ENCODE results near the gene GAA.
A peak's percentile ranks its signal among the peaks of the same experiment; 100 is the strongest.
"Not testable (repeated sequence)": the region's sequence is repeated elsewhere in the genome, so short reads cannot be mapped to it uniquely, and the experiment has no call there.

GAA gene

DNA sequence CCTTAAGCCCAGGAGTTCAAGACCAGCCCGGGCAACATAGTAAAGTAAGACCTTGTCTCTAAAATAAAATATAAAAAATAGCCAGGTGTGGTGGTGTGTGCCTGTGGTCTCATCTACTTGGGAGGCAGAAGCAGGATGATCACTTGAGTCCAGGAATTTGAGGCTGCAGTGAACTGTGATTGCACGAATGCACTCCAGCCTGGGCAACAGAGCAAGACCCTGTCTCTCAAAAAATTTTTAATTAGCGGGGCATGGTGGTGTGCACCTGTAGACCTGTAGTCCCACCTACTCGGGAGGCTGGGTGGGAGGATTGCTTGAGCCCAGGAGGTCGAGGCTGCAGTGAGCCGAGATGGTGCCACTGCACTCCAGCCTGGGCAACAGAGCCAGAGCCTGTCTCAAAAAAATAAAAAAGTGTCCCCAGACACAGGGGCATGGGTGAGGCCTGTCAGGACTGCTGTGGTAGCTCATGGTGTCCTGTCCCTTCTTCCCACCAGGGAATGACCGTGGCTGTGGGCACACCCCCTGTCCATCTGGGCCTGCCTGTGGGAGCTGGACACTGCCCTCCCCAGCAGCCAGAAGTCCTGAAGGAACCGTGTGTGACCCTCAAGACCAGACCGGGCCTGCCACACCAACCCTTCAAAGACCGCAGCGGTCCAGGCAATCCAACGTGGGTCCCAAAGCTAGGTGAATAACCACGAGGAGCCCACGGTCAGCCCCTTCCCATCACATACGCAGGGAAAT lies 30.8 kb upstream of the GAA start:
- DNase-seq (ENCODE audit: insufficient read length, low spot score) (no peak), FAIRE-seq (no peak)
- TF ChIP-seq POLR2A (IDR thresholded peaks at IDR 0.05; ENCODE audit: low read depth, low read length): no peak

DNA sequence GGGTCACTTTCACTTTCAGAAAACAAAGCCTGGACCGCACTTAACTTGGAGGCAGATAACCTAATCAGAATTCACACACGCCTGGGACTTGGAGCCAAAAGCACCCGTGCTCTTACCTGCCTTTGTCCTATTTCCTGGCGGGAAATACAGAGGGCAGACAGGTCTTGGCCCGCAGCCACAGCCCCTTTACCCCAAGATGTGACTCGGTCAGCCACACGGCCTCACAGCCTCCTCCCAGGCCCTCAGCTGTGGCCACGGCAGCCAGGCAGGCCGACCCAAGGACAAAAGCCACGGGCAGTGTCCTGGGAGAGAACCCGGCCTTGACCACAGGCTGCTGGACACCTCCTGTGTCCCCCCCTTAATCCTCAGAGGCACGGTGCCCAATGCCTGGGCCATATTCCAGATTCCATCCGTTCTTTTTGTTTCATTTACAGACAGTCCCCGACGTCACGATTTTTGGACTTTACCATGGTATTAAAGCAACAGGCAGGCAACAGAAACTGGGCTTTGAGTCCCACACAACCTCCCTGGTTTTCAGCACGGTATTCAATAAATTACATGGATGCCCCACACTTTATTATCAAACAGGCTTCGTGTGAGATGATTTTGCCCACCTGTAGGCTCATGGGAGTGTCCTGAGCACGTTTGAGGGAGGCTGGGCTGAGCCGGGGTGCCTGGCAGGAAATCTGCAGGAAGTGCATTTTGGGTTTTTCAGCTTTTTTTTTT lies 30.1 kb upstream of the GAA start:
- DNase-seq (ENCODE audit: insufficient read length, low spot score): peak; percentile 34

DNA sequence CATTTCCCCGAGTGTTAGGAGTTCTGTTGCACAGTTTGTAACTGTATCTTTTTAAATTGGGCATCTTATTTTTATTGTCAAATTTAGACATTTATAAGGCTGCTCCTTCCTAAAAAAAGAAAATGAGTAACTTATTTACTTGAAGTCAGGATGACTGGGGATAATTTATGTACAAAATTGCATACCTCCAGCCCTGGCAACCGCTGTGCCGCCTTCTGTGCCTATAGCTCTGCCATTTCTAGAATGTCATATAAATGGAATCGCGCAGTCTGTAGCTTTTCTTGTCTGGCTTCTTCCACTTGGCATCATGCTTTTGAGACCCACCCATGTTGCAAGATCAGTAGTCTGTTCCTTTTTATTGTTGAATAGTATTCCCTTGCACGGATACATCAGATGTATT lies 29.0 kb upstream of the GAA start:
- DNase-seq (ENCODE audit: insufficient read length, low spot score): no peak
- TF ChIP-seq POLR2A (IDR thresholded peaks at IDR 0.05; ENCODE audit: low read depth, low read length): no peak
- no peak for FAIRE-seq

More for the DNA sequence above, 30.1 kb upstream of the GAA start:
- no peak for FAIRE-seq
- no peak for TF ChIP-seq POLR2A (IDR thresholded peaks at IDR 0.05; ENCODE audit: low read depth, low read length)

GRCh38 chr17:80080081-80080480 lies 21.3 kb upstream of the GAA start:
- DNase-seq (ENCODE audit: insufficient read length, low spot score) (no peak), FAIRE-seq (no peak)
- no peak for TF ChIP-seq POLR2A (IDR thresholded peaks at IDR 0.05; ENCODE audit: low read depth, low read length)

- FAIRE-seq (no peak), DNase-seq (ENCODE audit: insufficient read length, low spot score) (no peak)
- no peak for TF ChIP-seq POLR2A (IDR thresholded peaks at IDR 0.05; ENCODE audit: low read depth, low read length)
Measured at GRCh38 chr17:80081596-80081995, 19.8 kb upstream of the GAA start.

DNA sequence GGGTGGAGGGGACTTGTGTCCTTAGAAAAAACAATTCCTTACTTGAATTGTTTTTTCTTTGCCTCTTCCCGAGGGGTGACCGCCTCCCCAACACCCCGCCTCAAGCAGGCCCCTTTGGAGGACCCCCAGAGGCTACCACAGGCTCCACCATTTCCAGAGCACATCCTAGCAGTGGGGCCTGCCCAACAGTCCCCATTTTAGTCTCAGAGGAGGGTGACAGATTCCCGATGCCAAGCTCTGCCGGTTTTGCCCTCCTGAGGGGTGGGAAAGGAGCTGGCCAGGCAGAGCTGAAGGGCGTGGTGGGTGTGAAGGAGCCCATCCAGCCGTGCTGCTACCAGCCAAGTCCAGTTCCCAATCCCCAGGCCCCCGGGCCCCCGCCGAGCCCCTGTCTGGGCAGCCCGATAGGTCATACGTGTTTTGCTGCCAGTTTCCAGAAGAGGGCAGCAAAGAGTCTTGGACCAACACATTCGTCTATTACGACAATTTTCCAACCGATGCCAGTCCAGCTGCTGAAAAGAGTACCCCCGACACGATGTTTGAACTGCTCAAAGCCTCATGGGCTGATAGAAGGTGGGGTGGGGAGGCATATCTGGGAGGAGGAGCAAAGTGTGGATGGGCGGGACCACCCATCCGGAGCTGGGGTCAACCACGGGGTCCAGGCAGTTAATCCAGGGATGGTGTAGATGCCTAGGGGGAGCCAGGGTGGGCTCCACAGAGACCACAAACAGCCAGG lies 18.8 kb upstream of the GAA start:
- FAIRE-seq: no peak
- no peak for TF ChIP-seq POLR2A (IDR thresholded peaks at IDR 0.05; ENCODE audit: low read depth, low read length)
- DNase-seq (ENCODE audit: insufficient read length, low spot score): peak; percentile 74

DNA sequence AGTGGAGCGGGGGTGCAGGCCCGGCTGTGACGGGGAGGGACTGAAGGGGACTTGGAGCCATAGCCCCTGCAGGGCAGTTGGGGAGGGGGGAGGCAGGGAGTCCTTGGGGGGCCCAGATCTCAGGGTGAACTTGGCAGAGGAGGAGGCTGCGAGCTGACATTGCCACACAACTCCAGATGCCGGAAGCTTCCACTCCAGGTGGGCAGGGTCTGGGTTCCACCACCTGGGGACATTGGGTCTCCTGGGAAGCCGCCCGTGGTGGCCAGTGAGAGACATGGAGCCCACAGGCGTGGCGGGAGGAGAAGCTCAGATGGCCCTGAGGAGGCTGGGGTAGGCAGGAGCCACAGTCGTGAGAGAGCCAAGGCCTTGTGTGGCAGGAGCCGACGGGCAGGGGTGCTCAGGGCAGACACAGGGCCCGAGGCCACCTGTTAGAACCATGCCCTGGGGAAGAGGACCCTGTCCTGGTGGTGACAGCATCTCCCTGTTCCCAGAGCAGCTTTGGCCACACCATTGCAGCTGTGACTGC lies 18.2 kb upstream of the GAA start:
- DNase-seq (ENCODE audit: insufficient read length, low spot score) (no peak), FAIRE-seq (no peak)
- TF ChIP-seq POLR2A (IDR thresholded peaks at IDR 0.05; ENCODE audit: low read depth, low read length): no peak

DNA sequence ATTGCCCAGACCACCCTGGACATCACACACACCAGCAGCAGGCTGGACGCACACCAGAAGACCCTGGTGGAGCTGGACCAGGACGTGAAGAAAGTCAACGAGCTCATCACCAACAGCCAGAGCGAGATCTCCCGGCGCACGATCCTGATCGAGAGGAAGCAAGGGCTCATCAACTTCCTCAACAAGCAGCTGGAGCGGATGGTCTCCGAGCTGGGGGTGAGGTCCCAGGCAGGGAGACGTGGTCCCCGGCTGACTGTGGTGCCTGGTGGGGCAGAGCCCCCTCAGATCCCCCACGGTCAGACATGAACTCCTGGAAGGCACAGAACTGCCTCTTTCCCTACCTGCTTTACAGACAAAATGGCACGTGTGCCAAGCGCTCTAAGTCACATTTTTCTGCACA lies 16.6 kb upstream of the GAA start:
- no peak for TF ChIP-seq POLR2A (IDR thresholded peaks at IDR 0.05; ENCODE audit: low read depth, low read length)
- DNase-seq (ENCODE audit: insufficient read length, low spot score): no peak
- FAIRE-seq: no peak

- no peak for FAIRE-seq
- TF ChIP-seq POLR2A (IDR thresholded peaks at IDR 0.05; ENCODE audit: low read depth, low read length): no peak
- no peak for DNase-seq (ENCODE audit: insufficient read length, low spot score)
Measured at GRCh38 chr17:80086081-80086480, 15.3 kb upstream of the GAA start.

- FAIRE-seq (no peak), DNase-seq (ENCODE audit: insufficient read length, low spot score) (no peak)
- no peak for TF ChIP-seq POLR2A (IDR thresholded peaks at IDR 0.05; ENCODE audit: low read depth, low read length)
Measured at GRCh38 chr17:80086616-80087015, 14.8 kb upstream of the GAA start.

DNA sequence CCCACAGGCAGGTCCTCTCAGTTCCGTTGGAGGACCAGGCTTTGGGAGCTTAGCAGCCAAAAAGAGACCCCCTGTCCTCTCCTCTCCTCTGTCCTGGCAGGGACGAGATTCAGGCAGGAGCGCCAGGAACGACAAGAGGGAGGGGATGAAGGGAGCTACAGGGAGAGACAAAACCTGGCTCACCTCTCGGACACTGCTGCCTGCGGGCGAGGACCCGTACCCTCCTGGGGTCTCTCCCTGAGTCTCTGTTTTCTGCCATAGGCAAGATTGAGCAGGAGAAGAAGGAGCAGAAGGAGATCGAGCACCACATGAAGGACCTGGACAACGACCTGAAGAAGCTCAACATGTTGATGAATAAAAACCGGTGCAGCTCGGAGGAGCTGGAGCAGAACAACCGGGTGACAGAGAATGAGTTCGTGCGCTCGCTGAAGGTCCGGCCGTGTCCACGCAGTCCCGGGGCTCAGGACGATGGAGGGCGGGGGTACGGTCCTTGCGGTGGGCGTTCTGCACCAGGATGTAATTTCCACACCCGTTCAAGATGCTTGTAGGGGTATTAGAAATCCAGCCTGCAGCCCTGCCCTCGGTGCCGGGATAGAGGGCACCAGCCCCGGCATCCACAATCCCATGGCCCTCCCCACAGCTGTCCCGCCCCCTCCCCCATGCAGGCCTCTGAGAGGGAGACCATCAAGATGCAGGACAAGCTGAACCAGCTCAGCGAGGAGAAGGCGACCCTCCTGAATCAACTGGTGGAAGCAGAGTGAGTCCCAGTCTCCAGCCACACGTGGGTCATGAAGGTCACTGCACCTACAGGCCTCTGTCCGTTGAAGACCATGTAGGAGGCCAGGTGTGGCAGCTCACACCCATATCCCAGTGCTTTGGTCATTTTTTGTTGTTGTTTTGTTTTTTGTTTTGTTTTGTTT lies 13.8 kb upstream of the GAA start:
- FAIRE-seq: no peak

DNA sequence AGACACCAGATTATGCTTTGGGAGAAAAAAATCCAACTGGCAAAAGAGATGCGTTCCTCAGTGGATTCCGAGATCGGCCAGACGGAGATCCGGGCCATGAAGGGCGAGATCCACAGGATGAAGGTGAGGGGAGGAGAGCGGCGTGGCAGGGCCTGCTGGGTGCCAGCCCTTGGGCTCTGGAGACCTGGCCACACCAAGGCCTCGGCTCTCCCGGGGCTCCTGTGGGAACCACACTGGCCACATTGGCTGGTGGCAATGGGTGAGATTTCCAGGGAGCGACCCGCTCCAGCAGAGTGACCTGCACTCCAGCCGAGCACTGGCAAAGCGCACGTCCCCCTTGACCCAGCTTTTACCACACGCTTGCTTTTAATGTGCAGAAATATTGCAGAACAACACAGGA lies 11.6 kb upstream of the GAA start:
- TF ChIP-seq POLR2A (IDR thresholded peaks at IDR 0.05; ENCODE audit: low read depth, low read length): no peak
- DNase-seq (ENCODE audit: insufficient read length, low spot score) (no peak), FAIRE-seq (no peak)

More for the DNA sequence above, 13.8 kb upstream of the GAA start:
- no peak for DNase-seq (ENCODE audit: insufficient read length, low spot score)
- TF ChIP-seq POLR2A (IDR thresholded peaks at IDR 0.05; ENCODE audit: low read depth, low read length): no peak

GRCh38 chr17:80090164-80090563 lies 11.2 kb upstream of the GAA start:
- FAIRE-seq; DNase-seq (ENCODE audit: insufficient read length, low spot score): not testable (repeated sequence)
